Adipocyte (in vitro differentiated cells): ENCODE measurements around the gene LRRC4B.
"Not testable (repeated sequence)": the region's sequence is repeated elsewhere in the genome, so short reads cannot be mapped to it uniquely, and the experiment has no call there.

ENCODE experiments used
- DNase-seq: peaks from one replicate; pipeline ENCODE4 v3.0.0-alpha.2; 2015; ENCODE audit warnings: low read depth
- H3K27me3 ChIP-seq: replicated peaks from 2 replicates; pipeline ENCODE4 v1.7.0; 2013; ENCODE audit warnings: mild to moderate bottlenecking, low read length, moderate library complexity; ENCODE audit not compliant: control insufficient read depth, insufficient read depth
- H3K36me3 ChIP-seq: 2 replicates; pipeline ENCODE4 v1.7.0; 2013; ENCODE audit warnings: low read length, mild to moderate bottlenecking, moderate library complexity; ENCODE audit not compliant: control insufficient read depth, insufficient read depth, severe bottlenecking
- H3K4me1 ChIP-seq: 2 replicates; pipeline ENCODE4 v1.7.0; 2013; ENCODE audit warnings: mild to moderate bottlenecking, low read length, moderate library complexity; ENCODE audit not compliant: control insufficient read depth, insufficient read depth
- H3K4me3 ChIP-seq: 2 replicates; pipeline ENCODE4 v1.7.0; 2013; ENCODE audit warnings: mild to moderate bottlenecking, low read length, moderate library complexity
- H3K9ac ChIP-seq: 2 replicates; pipeline ENCODE4 v1.7.0; 2013; ENCODE audit warnings: mild to moderate bottlenecking, low read length, moderate library complexity
- H3K9me3 ChIP-seq: 2 replicates; pipeline ENCODE4 v1.7.0; 2013; ENCODE audit warnings: mild to moderate bottlenecking, low read length, moderate library complexity; ENCODE audit not compliant: control insufficient read depth

The LRRC4B gene

GRCh38 chr19:50567882-50568727 is at the start of gene LRRC4B:
LRRC4B (minus strand) TSS chr19:50568435; CDS start chr19:50548838, 19,597 bp downstream.
- Histone ChIP-seq H3K9ac (no peak within 1 kb of the TSS), H3K36me3 (no peaks in the 10 kb centered on the region), H3K4me1 (no peaks in the 10 kb centered on the region), H3K27me3 (peaks cover 47% of the 10 kb centered on the region), H3K4me3 (no peak within 1 kb of the TSS), H3K9me3 (no peaks in the 10 kb centered on the region)
- DNase-seq: peak; percentile 27

- not testable (repeated sequence) for H3K4me3 ChIP-seq, H3K4me1 ChIP-seq, H3K9me3 ChIP-seq, H3K36me3 ChIP-seq, DNase-seq, H3K9ac ChIP-seq, H3K27me3 ChIP-seq
These were observed 44.5 kb upstream of the LRRC4B start for GRCh38 chr19:50612504-50613404.

GRCh38 chr19:50607874-50608785 is 39.9 kb upstream of the LRRC4B start:
- H3K27me3 ChIP-seq: peaks cover 13% of the 10 kb centered on the region
- DNase-seq: peak; percentile 39
- no peaks in the 10 kb centered on the region for H3K4me1 ChIP-seq
- no peak overlapping the region for H3K4me3 ChIP-seq
- no peaks in the 10 kb centered on the region for H3K9me3 ChIP-seq
- H3K9ac ChIP-seq: no peak overlapping the region
- H3K36me3 ChIP-seq: no peaks in the 10 kb centered on the region

- H3K9ac ChIP-seq: no peak overlapping the region
- H3K36me3 ChIP-seq: no peaks in the 10 kb centered on the region
- no peak for DNase-seq
- no peak overlapping the region for H3K4me3 ChIP-seq
- H3K9me3 ChIP-seq: no peaks in the 10 kb centered on the region
- peaks cover 18% of the 10 kb centered on the region for H3K27me3 ChIP-seq
- no peaks in the 10 kb centered on the region for H3K4me1 ChIP-seq
These were observed 39.2 kb upstream of the LRRC4B start for GRCh38 chr19:50607388-50607787.

- H3K4me3 ChIP-seq, DNase-seq: not testable (repeated sequence)
These were observed 38.0 kb upstream of the LRRC4B start for GRCh38 chr19:50606059-50606836.

GRCh38 chr19:50604264-50605073 is 36.2 kb upstream of the LRRC4B start:
- peaks cover 42% of the 10 kb centered on the region for H3K27me3 ChIP-seq
- not testable (repeated sequence) for H3K4me3 ChIP-seq, H3K9me3 ChIP-seq, H3K9ac ChIP-seq, H3K36me3 ChIP-seq, H3K4me1 ChIP-seq, DNase-seq

More at GRCh38 chr19:50606059-50606836, 38.0 kb upstream of the LRRC4B start:
- not testable (repeated sequence) for H3K9ac ChIP-seq, H3K4me1 ChIP-seq, H3K36me3 ChIP-seq, H3K9me3 ChIP-seq
- H3K27me3 ChIP-seq: peaks cover 30% of the 10 kb centered on the region

- Histone ChIP-seq H3K9ac (no peak overlapping the region), H3K36me3 (no peaks in the 10 kb centered on the region), H3K4me3 (no peak overlapping the region), H3K4me1 (no peaks in the 10 kb centered on the region), H3K9me3 (no peaks in the 10 kb centered on the region), H3K27me3 (peaks cover 37% of the 10 kb centered on the region)
- no peak for DNase-seq
These were observed 34.7 kb upstream of the LRRC4B start for GRCh38 chr19:50602935-50603334.

- no peaks in the 10 kb centered on the region for H3K36me3 ChIP-seq
- H3K27me3 ChIP-seq: peaks cover 35% of the 10 kb centered on the region
- H3K9me3 ChIP-seq: no peaks in the 10 kb centered on the region
- no peaks in the 10 kb centered on the region for H3K4me1 ChIP-seq
- no peak overlapping the region for H3K9ac ChIP-seq
- no peak for DNase-seq
- H3K4me3 ChIP-seq: no peak overlapping the region
These were observed 34.3 kb upstream of the LRRC4B start for GRCh38 chr19:50602496-50602895.

- Histone ChIP-seq H3K27me3 (peaks cover 31% of the 10 kb centered on the region), H3K9me3 (no peaks in the 10 kb centered on the region), H3K4me1 (no peaks in the 10 kb centered on the region), H3K9ac (no peak overlapping the region), H3K36me3 (no peaks in the 10 kb centered on the region), H3K4me3 (no peak overlapping the region)
- DNase-seq: no peak
These were observed 33.8 kb upstream of the LRRC4B start for GRCh38 chr19:50602089-50602422.
